SU-DHL-6 (cell line): Measurements from ENCODE around the gene JAKMIP1.

ENCODE experiments used
- EZH2phosphoT487 ChIP-seq: fragments of 200-600 bp; sonication (generic), shearing (Covaris generic); conservative IDR thresholded peaks from 2 replicates; pipeline ENCODE4 v1.6.1; 2018; ENCODE audit warnings: mild to moderate bottlenecking, antibody characterized with exemption, low read length, moderate library complexity, mixed read lengths
- TF ChIP-seq, protein P1 (sequence below): fragments of 200-600 bp; sonication (generic); IDR thresholded peaks from one replicate; pipeline ENCODE4 v1.5.1; 2017; ENCODE audit warnings: antibody characterized with exemption, mild to moderate bottlenecking, low read length, moderate library complexity; ENCODE audit not compliant: insufficient read depth, poor library complexity, severe bottlenecking

DNA sequence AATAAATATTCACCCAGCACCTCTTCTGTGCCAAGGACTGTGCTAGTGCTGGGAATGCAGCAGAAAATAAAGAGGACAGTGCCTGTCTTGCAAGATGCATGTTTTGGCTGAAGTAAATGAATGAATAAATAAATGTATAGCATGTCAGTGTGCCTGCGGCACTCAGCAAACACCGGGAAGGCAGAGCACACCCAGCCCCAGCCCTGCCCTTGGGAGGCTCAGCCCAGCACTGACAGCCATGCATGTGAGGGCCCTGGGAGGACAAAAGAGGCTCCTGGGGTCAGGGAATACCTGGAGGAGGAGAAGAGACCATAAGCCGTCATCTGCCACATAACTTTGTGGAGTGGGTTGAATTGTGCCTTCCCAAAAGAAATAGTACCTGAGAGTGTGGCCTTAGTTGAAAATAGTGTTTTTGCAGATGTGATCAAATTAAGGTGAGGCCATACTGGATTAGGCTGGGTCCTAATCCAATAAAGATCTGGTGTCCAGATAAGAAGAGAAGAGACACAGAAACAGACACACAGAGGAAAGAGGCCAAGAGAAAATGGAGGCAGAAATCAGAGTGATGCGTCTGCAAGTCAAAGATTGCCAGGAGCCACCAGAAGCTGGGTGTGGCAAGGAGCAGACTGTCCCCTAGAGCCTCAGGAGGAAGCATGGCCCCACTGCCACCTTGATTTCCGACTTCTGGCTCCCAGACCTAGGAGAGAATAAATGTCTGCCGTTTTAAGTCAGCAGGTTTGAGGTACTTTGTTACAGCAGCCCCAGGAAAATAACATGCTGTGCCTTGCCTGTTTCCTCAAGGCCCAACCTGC, 198.5 kb downstream of the JAKMIP1 start:
- TF ChIP-seq, protein P1, sequence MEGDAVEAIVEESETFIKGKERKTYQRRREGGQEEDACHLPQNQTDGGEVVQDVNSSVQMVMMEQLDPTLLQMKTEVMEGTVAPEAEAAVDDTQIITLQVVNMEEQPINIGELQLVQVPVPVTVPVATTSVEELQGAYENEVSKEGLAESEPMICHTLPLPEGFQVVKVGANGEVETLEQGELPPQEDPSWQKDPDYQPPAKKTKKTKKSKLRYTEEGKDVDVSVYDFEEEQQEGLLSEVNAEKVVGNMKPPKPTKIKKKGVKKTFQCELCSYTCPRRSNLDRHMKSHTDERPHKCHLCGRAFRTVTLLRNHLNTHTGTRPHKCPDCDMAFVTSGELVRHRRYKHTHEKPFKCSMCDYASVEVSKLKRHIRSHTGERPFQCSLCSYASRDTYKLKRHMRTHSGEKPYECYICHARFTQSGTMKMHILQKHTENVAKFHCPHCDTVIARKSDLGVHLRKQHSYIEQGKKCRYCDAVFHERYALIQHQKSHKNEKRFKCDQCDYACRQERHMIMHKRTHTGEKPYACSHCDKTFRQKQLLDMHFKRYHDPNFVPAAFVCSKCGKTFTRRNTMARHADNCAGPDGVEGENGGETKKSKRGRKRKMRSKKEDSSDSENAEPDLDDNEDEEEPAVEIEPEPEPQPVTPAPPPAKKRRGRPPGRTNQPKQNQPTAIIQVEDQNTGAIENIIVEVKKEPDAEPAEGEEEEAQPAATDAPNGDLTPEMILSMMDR, result no peak
- TF ChIP-seq EZH2phosphoT487, result no peak
